ENCODE data around the gene RETREG2. TPM values are rescaled to one million over a fixed set of nuclear protein-coding genes. Genes with fewer than 3 reads are reported as not detected.

RETREG2 gene
- total and polyA plus RNA-seq, 2 of the 8 experiments (the other 6 are each of a cell fraction or from before 2014, with no cell fraction given) = 51.3 to 67.4 TPM

DNA sequence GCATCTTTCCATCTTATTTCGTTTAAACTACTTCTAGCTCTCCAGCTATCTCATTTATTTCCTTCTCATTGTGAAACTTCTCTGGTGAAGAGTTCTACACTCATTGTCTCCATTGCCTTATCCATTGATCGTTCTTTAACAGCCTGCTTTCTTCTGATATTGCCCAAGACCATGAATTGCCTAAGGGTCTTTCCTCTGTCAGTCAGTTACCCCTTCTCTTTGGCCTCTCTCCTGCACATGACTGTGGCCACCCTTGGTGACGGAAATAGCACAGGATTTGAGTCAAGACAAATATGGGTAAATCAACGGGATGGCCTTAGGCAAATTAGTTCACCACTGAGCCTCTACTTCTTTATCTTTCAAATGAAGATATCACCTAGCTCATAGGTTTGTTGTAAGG lies 44.1 kb upstream of the RETREG2 start:
- H3K36me3 ChIP-seq (ENCODE audit: control insufficient read depth in 2 of 4, insufficient read depth in 4 of 4, low read length in 3 of 4) = no peaks in the 10 kb centered on the region
- no peak overlapping the region for H2AK5ac ChIP-seq (ENCODE audit: low read depth, low read length)
- H3K4me2 ChIP-seq (ENCODE audit: insufficient read depth in 1 of 2, low read depth in 2 of 2, low read length in 2 of 2) = no peak overlapping the region
- H3K9me3 ChIP-seq (ENCODE audit: insufficient read depth in 2 of 2, low read depth in 1 of 2, low read length in 1 of 2) = no peaks in the 10 kb centered on the region
- POLR2A ChIA-PET (ENCODE audit: partially characterized antibody) = interaction anchor here (1.3 kb wide), 1 partner anchor 27 kb away, joined by 3 read pairs; no protein-coding TSS in a partner anchor
- H3K23ac ChIP-seq (ENCODE audit: insufficient read length) = no peak overlapping the region
- no peak overlapping the region for H3K27ac ChIP-seq (ENCODE audit: low read depth, low read length)
- H2BK15ac ChIP-seq (ENCODE audit: low read length) = no peak overlapping the region
- no peak overlapping the region for H3K9ac ChIP-seq (replicated peaks in 1 of 4; ENCODE audit: extremely low read depth in 1 of 4, low read depth in 3 of 4, low read length in 3 of 4)
- no peak overlapping the region for H3K14ac ChIP-seq (ENCODE audit: insufficient read length)
- H3K56ac ChIP-seq (replicated peaks; ENCODE audit: insufficient read length, low read depth, low read length) = no peak overlapping the region
- H3K4me3 ChIP-seq (ENCODE audit: extremely low read depth in 1 of 4, insufficient read depth in 2 of 4, low read depth in 3 of 4, low read length in 4 of 4) = no peak overlapping the region
- DNase-seq (ENCODE audit: low read depth in 1 of 2, low spot score in 2 of 2) (no peak), FAIRE-seq (no peak)
- H2BK5ac ChIP-seq (ENCODE audit: low read depth, low read length) = no peak overlapping the region
- H3K79me1 ChIP-seq (ENCODE audit: low read depth, low read length) = no peaks in the 10 kb centered on the region
- no peak overlapping the region for H3K4ac ChIP-seq (replicated peaks; ENCODE audit: insufficient read length, low read depth, low read length)
- H3K27me3 ChIP-seq (replicated peaks in 1 of 4; ENCODE audit: control insufficient read depth in 3 of 4, extremely low read depth in 1 of 4, insufficient read depth in 3 of 4, low read length in 3 of 4) = no peaks in the 10 kb centered on the region
- H3K4me1 ChIP-seq (replicated peaks in 1 of 4; ENCODE audit: control insufficient read depth in 3 of 4, insufficient read depth in 4 of 4, low read length in 3 of 4) = no peaks in the 10 kb centered on the region; a peak in 1 of 7 replicates
- CTCF ChIA-PET (ENCODE audit: partially characterized antibody) = interaction anchor here (0.7 to 37.2 kb wide), 8 partner anchors 11 to 127 kb away, joined by 3 to 1777 read pairs (median 9); partner anchors contain the start of genes CFAP65 and IHH
- no peaks in the 10 kb centered on the region for H3K23me2 ChIP-seq (ENCODE audit: low read depth, low read length)
- H3K18ac ChIP-seq (ENCODE audit: extremely low read depth, low read length) = no peak overlapping the region
- H2BK120ac ChIP-seq (replicated peaks; ENCODE audit: low read depth, low read length) = no peak overlapping the region
- no peak overlapping the region for H2BK20ac ChIP-seq (ENCODE audit: low read length)
- H2BK12ac ChIP-seq (ENCODE audit: low read depth, low read length) = no peak overlapping the region
- H4K5ac ChIP-seq (ENCODE audit: insufficient read length, low read depth, low read length) = no peak overlapping the region
- no peaks in the 10 kb centered on the region for H4K20me1 ChIP-seq (replicated peaks in 1 of 2; ENCODE audit: control insufficient read depth in 1 of 2, insufficient read depth in 2 of 2, low read length in 2 of 2)
- no peak overlapping the region for H4K8ac ChIP-seq (ENCODE audit: extremely low read depth, insufficient read depth, low read length)
- WGBS, 2 experiments (ENCODE audit: extremely low coverage in 1 of 2, insufficient coverage in 1 of 2, insufficient read length in 1 of 2, insufficient replicate concordance in 2 of 2, low coverage in 1 of 2, low lambda C conversion rate in 2 of 2, missing lambda C conversion rate in 1 of 2) = 89% methylated on average over 4 of the region's 4 CpGs; no CpG with 5 or more reads in 1 of the 2 experiments
- no peaks in the 10 kb centered on the region for H3K79me2 ChIP-seq (ENCODE audit: control insufficient read depth in 1 of 2, insufficient read depth in 2 of 2, low read length in 2 of 2)
- H2AFZ ChIP-seq (ENCODE audit: low read length) = no peak overlapping the region
- H4K91ac ChIP-seq (replicated peaks; ENCODE audit: insufficient read length, low read length) = no peak overlapping the region
- TF ChIP-seq RNF2 (IDR thresholded peaks at IDR 0.05; ENCODE audit: borderline replicate concordance, low read depth, low read length, missing control alignments, poor library complexity, severe bottlenecking) (no peak), GTF2F1 (IDR thresholded peaks at IDR 0.05; ENCODE audit: borderline replicate concordance, low read depth, low read length) (no peak), SIRT6 (IDR thresholded peaks at IDR 0.05; ENCODE audit: low read length) (no peak), ZNF274 (IDR thresholded peaks at IDR 0.05; ENCODE audit: borderline replicate concordance, extremely low read depth, low read length) (no peak), HDAC6 (IDR thresholded peaks at IDR 0.05; ENCODE audit: low read depth, low read length) (no peak), SIN3A (conservative IDR thresholded peaks at IDR 0.05 in 1 of 2, IDR thresholded peaks at IDR 0.05 in 1 of 2; ENCODE audit: low read depth in 1 of 2, low read length in 2 of 2) (no peak), NANOG (IDR thresholded peaks at IDR 0.05; ENCODE audit: insufficient read depth, low read depth, low read length, poor library complexity, severe bottlenecking) (no peak)
- TF ChIP-seq, protein P1, sequence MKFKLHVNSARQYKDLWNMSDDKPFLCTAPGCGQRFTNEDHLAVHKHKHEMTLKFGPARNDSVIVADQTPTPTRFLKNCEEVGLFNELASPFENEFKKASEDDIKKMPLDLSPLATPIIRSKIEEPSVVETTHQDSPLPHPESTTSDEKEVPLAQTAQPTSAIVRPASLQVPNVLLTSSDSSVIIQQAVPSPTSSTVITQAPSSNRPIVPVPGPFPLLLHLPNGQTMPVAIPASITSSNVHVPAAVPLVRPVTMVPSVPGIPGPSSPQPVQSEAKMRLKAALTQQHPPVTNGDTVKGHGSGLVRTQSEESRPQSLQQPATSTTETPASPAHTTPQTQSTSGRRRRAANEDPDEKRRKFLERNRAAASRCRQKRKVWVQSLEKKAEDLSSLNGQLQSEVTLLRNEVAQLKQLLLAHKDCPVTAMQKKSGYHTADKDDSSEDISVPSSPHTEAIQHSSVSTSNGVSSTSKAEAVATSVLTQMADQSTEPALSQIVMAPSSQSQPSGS (IDR thresholded peaks at IDR 0.05; ENCODE audit: low read length) = no peak

Measured in H1 (cell line).